GM12878 (cell line): ENCODE results near the gene NRG3.

Experiments used
- HDGF ChIP-seq: fragments of 450-650 bp; IDR thresholded peaks from 2 replicates; pipeline ENCODE4 v1.6.1; 2016; ENCODE audit warnings: antibody characterized with exemption
- IKZF1 ChIP-seq: fragments of 450-650 bp; conservative IDR thresholded peaks from 2 replicates; pipeline ENCODE4 v1.6.1; 2017; ENCODE audit warnings: antibody characterized with exemption, mild to moderate bottlenecking
- TF ChIP-seq, protein P1 (sequence below): IDR thresholded peaks from 2 replicates; pipeline ENCODE4 v1.6.1; 2012; ENCODE audit warnings: low read length, inconsistent platforms

DNA sequence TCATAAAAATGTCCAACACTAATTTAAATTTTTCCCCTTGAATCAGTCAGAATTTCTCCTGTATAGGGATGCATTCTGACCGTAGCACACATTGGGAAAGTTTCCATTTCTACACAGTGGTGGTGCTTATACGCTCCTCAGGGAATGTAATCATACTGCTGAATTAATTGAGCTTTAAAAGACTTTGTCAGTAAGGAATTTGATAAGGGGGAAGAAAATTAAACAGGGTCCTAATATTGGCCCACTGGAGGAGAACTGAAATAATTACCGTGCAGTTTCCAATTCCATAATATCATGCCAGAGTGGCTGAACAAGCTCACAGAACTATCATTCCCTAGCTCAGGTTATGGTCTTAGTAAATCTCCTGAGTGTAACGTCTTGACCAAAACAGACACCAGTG, 1041.9 kb downstream of the NRG3 start:
- no peak for TF ChIP-seq HDGF
- TF ChIP-seq IKZF1: no peak
- TF ChIP-seq, protein P1, sequence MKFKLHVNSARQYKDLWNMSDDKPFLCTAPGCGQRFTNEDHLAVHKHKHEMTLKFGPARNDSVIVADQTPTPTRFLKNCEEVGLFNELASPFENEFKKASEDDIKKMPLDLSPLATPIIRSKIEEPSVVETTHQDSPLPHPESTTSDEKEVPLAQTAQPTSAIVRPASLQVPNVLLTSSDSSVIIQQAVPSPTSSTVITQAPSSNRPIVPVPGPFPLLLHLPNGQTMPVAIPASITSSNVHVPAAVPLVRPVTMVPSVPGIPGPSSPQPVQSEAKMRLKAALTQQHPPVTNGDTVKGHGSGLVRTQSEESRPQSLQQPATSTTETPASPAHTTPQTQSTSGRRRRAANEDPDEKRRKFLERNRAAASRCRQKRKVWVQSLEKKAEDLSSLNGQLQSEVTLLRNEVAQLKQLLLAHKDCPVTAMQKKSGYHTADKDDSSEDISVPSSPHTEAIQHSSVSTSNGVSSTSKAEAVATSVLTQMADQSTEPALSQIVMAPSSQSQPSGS: no peak
